Astrocyte (in vitro differentiated cells and primary cell): ENCODE results near the gene SPATA1.

Experiments used
- CTCF ChIP-seq: IDR thresholded peaks from 2 replicates; pipeline ENCODE4 v1.5.1; 2011; ENCODE audit warnings: low read depth, mild to moderate bottlenecking, inconsistent platforms, low read length, moderate library complexity; ENCODE audit not compliant: insufficient read depth
- EZH2 ChIP-seq: IDR thresholded peaks from 2 replicates; pipeline ENCODE4 v1.6.1; 2012; ENCODE audit warnings: mild to moderate bottlenecking, low read length, inconsistent platforms; ENCODE audit not compliant: insufficient read depth

- TF ChIP-seq CTCF (no peak), EZH2 (no peak)
These were observed 18.4 kb downstream of the SPATA1 start for GRCh38 chr1:84524590-84524989.
